ENCODE measurements around the gene MYCN.

Gene MYCN

DNA sequence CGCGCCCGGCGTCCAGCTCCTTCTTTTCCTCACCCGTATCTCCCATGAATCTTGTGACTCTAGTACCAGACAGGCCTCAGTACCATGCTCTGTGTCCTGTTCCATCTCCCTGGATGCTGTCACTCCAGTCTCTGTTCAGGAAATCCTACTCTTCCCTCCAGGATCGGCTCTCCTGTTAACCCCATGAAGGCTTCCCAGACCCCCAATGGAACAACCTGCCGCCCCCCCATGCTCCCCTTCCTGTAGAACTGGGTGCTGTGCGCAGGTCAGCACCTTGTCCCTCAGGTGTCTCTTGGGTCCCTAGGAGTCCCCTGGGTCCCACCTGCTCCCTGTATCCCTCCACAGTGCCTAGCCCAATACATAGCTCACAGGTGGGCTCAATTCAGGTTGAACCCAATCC lies 41.3 kb downstream of the MYCN start:
- DNase-seq = no peak

DNA sequence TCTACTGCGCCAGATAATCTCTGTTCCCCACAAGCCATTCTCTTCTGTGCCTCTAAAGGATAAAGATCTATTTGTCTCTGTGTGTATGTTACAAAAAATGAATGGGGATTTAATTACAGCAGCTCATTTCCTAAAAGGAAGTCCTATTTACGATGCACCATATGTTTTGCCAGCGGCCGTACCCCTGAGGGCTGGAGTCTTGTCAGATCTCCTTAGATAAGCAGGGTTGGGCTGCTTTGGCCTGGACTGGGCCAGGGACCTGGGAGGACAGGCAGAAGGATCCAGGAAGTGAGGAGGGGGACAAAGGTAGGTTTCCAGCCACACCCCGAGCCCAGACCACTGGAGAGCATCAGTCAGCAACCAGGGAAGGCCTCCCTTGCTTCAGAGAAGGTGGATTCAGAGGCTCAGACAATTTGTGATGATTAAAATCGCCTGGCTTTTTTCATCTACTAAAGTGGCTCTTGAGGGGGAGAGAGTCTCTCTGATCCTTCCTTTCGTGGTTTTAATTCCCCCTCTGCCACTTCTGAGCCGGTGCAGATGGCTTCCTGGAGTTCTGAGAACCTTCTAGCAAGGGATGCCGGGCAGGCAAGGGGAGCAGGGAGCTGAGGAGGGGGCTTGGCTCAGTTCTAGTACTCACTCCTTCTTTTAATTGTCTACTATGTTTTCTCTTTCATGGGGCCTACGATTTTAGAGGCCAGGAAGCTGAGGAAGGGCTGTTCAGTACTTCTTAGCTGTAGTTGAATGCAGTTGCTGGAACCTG lies 42.1 kb downstream of the MYCN start:
- DNase-seq = no peak

DNA sequence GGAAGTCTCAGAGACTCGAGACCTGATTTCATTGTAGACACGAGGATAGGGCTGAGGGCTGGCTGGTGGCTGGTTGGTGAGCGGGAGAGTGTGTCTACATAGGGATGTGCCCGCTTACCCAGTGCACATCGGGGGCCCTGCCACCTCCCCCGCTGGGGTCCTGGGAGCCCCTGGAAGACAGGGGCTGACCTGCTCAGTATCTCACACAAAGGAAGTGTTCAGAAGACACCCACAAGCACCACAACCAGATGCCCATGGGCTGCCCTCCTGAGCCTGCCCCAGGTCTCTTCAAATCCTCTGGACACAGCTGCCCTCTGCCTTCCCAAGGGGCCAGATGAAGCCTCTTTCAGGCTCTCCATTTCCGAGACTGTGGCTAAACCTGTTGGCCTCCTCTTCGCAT lies 43.1 kb downstream of the MYCN start:
- no peak for DNase-seq

DNA sequence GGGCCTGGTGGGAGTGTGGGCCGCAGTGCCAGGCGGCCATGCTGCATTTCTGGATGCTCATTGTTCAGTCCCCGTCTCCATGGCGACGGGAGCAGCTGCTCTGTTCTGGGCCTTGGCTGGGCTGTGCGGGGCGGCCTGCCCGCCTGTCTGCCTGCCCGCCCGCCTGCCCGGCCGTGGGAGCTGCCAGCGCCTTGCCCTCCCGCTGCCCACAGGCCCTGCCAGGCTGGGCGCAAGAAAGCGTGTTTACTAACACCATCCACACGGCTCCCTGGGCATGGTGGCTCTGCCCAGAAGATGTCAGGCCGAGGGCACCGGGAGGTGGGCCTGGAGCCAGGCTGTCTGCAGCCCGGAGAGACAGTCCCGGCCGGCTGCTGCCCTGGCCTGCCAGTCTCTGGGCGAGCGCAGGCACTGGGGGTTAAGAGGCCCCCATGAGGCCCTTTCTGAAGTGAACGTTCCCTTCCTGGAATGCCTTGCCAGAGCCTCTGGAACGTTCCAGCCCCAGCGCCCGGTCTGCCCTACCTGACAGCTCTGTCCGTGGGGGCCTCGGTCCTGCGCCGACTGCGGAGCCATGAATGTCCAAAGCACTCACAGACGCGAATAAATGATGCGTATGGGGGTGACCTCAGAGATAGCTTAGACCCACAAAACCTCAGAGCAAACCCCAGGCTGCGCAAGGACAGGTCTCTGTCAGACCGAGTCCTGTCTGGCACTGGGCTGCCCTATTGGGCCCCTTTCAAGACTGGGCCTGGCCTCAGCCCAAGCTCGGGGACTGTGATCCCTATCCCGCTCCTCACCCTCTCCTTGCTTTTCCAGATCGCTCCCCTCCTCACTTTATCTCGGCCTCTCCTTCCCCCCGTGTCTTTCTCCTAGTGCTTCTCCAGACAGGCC lies 44.3 kb downstream of the MYCN start:
- DNase-seq = no peak

DNA sequence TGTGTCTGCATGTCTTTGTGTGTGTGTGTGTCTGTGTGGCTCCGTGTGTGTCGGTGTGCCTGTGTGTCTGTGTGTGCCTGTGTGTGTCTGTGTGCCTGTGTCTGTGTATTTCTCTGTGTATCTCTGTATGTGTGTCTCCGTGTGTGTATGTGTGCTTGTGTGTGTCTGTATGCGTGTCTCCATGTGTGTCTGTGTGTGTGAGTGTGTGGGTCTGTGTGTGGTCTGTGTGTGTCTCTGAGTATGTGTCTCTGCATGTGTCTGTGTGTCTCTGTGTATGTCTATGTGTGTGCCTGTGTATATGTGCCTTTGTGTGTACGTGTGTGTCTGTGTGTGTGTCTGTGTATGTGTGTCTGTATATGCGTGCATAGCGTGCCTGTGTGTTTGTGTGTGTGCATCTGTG lies 45.2 kb downstream of the MYCN start:
- no peak for DNase-seq

DNA sequence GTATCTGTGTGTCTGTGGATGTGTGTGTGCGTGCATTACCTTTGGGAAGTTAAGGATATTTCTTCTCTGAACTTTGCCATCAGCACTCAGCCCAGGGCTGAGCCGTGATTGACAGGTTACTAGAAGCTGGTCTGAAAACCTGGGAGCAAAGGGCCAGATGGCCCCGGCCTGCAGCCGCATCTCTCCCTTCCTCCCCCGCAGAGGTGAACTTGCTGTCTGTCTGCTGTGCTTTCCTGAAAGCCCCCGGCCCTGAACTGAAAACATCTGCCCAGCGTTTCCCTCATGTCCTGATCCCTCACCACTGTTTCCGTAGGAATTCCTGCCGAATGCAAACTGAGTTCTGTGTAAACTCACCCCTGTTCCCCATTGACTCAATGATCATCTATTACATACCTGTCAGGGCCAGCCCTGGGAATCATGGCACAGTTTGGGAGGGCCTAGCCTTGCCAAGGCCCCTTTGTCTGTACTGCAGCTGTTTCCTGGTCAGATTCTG lies 45.8 kb downstream of the MYCN start:
- no peak for DNase-seq

DNA sequence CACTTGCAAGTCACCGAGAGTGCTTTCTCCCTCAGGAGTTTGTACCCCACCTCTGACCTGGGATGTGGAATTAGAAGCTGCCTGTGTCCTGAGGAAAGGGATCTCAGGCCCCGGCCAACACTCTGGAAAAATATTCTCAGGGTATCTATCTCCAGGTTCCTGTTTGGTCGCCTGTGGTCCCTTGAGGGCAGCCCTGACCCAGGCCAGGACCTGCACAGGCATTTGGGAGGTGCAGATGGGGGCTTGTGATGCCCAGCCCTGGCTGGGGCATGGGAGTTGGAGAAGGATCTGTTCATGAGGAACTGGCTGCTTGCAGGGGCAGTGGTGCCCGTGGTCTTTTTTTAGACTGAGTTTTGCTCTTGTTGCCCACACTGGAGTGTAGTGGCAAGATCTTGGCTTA lies 46.3 kb downstream of the MYCN start:
- no peak for DNase-seq

DNA sequence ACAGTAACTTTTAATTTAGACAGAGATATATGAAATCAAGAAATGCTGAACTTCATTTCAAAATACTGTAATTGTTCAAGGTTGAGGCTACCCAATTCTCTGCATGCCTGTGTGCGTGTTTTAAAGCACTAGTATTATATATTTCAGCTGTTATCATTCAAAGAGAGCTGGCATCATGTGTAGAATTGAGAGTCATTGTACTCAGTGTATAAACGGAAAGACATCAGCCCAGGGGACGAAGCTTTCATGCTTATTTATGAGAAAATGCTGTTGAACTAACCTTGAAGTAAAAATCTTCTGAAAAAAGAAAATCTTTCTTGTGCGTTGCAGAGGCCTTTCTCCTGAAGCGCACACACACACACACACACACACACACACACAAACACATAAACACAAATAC lies 48.4 kb downstream of the MYCN start:
- DNase-seq = no peak

DNA sequence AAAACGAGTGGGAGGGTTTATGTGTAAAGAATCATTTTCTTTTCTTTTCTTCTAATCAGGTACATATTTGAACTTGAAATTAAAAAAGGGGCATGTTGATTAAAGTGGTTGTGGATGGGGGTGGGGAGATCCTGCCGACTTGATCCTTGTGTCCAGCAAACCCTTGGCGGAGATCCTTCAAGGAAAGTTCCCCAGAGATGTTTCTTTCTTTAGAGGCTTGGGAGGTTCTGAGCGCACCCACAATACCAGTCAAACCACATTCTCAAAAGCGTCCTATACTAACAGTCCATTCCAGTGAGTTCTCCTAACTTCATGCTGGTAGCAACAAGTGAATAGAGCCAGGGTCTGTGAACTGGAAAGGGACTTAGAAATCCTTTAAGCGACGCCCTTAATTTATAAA lies 49.2 kb downstream of the MYCN start:
- DNase-seq = no peak

DNA sequence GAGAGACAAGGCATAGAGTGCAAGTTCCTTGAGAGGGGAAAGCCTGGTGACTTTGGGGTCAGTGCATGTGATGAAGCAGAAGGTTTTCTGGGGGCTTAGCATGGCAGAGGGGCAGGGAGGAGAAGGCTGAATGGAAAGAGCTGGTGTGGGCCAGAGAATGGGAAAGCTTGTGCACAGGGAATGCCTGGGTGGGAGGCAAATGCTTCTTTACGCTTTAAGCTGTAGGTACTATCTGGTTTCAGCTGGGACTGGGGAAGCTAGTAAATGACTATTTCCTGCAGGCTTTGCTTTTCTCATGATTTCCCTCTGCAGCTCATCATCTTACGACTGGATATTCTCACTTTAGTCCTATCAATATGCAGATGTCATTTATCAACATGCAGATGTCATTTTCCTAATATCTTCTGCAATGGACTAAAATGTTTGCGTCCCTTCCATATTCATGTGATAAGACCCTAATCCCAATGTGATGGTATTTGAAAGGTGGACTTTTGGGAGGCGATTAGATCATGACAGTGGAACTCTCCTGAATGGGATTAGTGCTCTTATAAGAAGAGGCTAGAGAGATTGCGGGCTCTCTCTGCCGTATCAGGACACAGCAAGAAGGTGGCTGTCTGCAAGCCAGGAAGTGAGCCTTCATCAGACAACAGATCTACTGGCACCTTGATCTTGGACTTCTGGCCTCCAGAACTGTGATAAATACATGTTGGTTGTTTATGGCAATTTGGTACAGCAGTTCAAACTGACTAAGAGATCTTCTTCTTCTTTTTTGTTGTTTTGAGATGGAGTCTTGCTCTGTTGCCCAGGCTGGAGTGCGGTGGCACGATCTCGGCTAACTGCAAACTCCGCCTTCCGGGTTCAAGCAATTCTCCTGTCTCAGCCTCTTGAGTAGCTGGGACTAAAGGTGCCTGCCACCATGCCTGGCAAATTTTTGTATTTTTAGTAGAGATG lies 50.1 kb downstream of the MYCN start:
- DNase-seq = no peak

DNA sequence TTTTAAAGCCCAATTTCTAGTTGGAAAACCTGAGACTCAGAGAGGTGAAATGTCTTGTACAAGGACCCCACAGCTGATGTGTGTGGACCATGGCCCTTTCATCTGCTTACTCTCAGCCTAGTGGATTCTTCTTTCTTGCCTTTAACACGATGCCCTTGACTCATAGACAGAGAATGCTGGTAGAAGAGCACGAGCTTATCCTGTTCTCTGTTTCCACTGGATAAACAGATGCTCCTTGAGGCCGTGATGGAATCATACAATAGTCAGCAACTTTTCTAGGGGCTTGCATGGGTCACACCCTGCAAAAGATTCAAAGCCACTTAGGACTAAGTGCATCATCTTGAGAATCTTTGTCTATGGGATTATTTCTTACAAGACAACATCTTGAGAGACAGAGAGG lies 50.9 kb downstream of the MYCN start:
- no peak for DNase-seq

DNA sequence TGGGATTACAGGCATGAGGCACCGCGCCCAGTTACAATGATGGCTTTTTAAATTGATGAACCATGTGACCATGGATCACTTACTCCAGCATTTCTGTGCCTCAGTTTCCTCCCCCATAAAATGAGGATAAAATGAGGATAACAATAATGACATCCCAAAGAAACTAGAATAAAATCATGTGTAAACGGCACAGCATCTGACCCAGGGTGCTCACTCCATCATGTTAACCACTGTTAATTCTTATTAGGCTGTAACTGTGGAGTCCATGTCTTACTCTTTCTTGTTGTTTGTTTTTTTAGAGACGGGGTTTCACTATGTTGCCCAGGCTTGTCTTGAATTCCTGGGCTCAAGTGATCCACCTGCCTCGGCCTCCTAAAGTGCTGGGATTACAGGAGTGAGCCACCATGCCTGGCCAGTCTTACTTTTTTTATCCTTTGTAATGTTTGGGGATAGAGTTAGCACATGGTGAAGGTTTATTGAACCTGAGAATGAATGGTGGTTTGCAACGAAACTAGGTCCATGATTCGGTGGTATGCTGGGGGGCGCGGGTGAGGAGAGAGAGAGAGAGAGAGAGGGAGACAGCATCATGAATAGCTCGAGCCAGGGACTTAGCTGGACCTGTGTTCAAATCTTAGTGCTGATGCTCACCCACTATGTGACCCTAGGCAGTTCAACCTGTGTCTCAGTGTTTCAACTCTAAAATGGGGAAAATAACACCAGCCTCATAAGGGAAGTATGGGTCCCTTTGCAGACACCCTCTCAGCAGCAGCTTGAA lies 52.3 kb downstream of the MYCN start:
- no peak for DNase-seq

DNA sequence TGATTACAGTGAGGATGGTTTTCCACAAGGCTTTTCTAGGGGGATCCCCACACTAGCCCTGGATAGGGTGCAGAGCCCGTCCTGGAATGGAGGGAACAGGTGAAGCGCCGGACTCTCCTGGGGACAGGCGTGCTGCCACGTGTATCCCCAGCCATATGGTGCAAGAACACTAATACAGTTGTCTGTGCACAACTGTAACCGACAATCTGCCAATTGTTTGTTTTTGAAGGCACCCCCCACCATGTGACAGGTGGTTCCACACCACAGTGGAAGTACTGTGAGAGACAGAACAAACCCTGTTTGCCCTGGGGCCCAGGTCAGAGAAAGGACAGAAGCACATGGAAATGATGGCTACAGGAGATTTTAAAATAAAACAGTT lies 52.9 kb downstream of the MYCN start:
- DNase-seq = no peak

DNA sequence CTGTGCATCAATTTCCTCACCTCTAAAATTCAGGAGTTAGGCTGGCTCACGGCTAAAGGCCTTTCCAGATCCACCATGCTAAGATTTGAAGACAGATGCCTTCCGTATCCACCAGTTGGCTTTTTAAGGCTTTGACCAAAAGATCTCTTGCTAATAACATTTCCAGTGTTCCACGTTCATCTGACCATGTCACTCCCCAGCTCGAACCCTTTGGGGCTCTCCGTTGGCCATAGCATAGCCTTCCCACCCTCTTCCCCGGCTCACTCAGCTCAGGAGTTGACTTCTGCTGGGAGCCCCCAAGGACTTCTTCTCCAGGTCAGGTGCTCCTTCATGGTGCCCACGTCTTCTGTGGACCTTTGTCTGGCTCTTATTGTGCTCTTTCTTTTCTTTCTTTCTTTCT lies 53.3 kb downstream of the MYCN start:
- DNase-seq = no peak

DNA sequence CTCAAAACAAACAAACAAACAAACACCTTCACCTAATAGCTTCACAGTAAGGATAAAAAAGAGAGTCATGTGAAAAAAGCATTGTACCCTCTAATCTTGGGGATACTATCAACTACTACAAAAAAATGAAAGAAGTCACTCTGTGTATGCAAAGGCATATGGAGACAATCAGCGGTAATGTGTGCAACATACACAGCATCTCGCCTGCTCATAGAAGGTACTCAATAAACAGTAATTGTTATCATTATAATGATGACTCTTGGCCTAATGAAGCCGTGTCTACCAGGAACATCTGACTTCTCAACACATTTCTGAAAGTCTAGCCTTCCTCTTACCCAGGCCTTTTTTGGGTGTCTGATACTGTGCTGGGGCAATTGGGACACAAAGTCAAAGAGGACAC lies 55.3 kb downstream of the MYCN start:
- no peak for DNase-seq
